Esophagus squamous epithelium (tissue), 5 donors: ENCODE measurements around the gene PTPN6. TPM values are rescaled to one million over a fixed set of nuclear protein-coding genes. Genes with fewer than 3 reads are reported as not detected.

Experiments used
- DNase-seq: peaks from one replicate; lab custom pipeline; 2025; lab: John Stamatoyannopoulos, UW
- H3K27ac ChIP-seq, 4 donors: fragments of 200-600 bp; sonication (generic); one replicate each; pipeline ENCODE4 v1.5.1; 2016 to 2019; ENCODE audit warnings: mild to moderate bottlenecking in 1 of 4
- H3K27me3 ChIP-seq, 4 donors: fragments of 200-600 bp; sonication (generic); 1 replicate in 3 of 4; 2 replicates in 1 of 4; pipeline versions ENCODE4 v1.5.1 to v1.6.0; 2017 to 2021; ENCODE audit warnings: antibody characterized with exemption in 1 of 4
- H3K36me3 ChIP-seq, 3 donors: fragments of 200-600 bp; sonication (generic); one replicate each; pipeline ENCODE4 v1.5.1; 2016 to 2019
- H3K4me1 ChIP-seq, 3 donors: fragments of 200-600 bp; sonication (generic); one replicate each; pipeline ENCODE4 v1.5.1; 2017 to 2019
- H3K4me3 ChIP-seq, 4 donors: fragments of 200-600 bp; sonication (generic); 1 replicate in 3 of 4; 2 replicates in 1 of 4; pipeline ENCODE4 v1.5.1; 2016 to 2019; ENCODE audit warnings: mild to moderate bottlenecking in 2 of 4, moderate library complexity in 1 of 4
- H3K9me3 ChIP-seq, 3 donors: fragments of 200-600 bp; sonication (generic); one replicate each; pipeline ENCODE4 v1.5.1; 2016 to 2019
- POLR2A ChIP-seq, 4 donors: fragments of 450-650 bp; IDR thresholded peaks; one replicate each; pipeline ENCODE4 v1.6.1; 2017; ENCODE audit warnings: antibody characterized with exemption in 4 of 4, mild to moderate bottlenecking in 4 of 4, moderate library complexity in 3 of 4
- WGBS, 2 donors: methylation state at CpG; one replicate each; pipeline ENCODE4 v1.1.5; 2018; 5-methylcytosine and 5-hydroxymethylcytosine counted together
- intact Hi-C: fragments of 100-400 bp; cut with DNase I; formaldehyde crosslinking; loops from one replicate; pipeline ENCODE4 v1.15.0; 2022
- total RNA-seq, 4 donors: library from RNA; depleted of rRNA; stranded (reverse); fragments of >200 nt; gene quantifications; one replicate each; pipeline ENCODE4 v1.1.0, GENCODE V29; 2016
- TF ChIP-seq, protein P1 (sequence below), 6 experiments: fragments of 450-650 bp in 4 of 6; fragments of 200-600 bp in 2 of 6; sonication (generic) in 2 of 6; IDR thresholded peaks; one replicate each; pipeline ENCODE4 v1.5.1; 2016 to 2019; ENCODE audit warnings: antibody characterized with exemption in 6 of 6, mild to moderate bottlenecking in 4 of 6, moderate library complexity in 4 of 6
- donor health status: DM: yes; HTN: yes; CAD: no.

The PTPN6 gene
- total RNA-seq, 4 donors from 2014 or later = 11.0 to 29.7 (median 21.5) TPM

DNA sequence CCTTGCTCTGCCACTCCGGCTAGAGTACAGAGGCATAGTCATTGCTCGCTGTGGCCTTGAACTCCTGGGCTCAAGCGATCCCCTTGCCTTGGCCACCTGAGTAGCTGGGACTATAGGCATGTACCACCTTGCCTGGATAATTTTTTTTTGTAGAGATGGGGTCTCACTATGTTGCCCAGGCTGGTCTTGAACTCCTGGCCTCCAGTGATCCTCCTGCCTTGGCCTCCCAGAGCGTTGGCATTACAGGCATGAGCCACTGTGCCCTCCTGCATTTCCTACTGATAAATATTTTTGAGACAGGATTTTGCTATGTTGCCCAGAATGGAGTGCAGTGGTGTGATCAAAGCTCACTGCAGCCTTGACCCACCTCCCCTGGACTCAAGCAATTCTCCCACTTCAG lies 28.9 kb downstream of the PTPN6 start:
- TF ChIP-seq, protein P1, sequence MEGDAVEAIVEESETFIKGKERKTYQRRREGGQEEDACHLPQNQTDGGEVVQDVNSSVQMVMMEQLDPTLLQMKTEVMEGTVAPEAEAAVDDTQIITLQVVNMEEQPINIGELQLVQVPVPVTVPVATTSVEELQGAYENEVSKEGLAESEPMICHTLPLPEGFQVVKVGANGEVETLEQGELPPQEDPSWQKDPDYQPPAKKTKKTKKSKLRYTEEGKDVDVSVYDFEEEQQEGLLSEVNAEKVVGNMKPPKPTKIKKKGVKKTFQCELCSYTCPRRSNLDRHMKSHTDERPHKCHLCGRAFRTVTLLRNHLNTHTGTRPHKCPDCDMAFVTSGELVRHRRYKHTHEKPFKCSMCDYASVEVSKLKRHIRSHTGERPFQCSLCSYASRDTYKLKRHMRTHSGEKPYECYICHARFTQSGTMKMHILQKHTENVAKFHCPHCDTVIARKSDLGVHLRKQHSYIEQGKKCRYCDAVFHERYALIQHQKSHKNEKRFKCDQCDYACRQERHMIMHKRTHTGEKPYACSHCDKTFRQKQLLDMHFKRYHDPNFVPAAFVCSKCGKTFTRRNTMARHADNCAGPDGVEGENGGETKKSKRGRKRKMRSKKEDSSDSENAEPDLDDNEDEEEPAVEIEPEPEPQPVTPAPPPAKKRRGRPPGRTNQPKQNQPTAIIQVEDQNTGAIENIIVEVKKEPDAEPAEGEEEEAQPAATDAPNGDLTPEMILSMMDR (IDR thresholded peaks at IDR 0.05) = no peak
- TF ChIP-seq POLR2A (IDR thresholded peaks at IDR 0.05) = no peak
- WGBS, 2 donors = 97 to 98% methylated on average over 3 to 4 of the region's 4 CpGs
- peaks cover 7 to 30% (median 17%) of the 10 kb centered on the region in 3 donors for H3K4me1 ChIP-seq
- H3K36me3 ChIP-seq = peaks cover 26 to 86% (median 53%) of the 10 kb centered on the region in 3 donors
- H3K9me3 ChIP-seq = no peaks in the 10 kb centered on the region
- no peak for DNase-seq
- H3K4me3 ChIP-seq = no peak overlapping the region
- intact Hi-C loops = no loop called here
- peak overlapping the region in 2 of 4 donors; percentile 72 to 84 for H3K27ac ChIP-seq
- no peaks in the 10 kb centered on the region for H3K27me3 ChIP-seq

DNA sequence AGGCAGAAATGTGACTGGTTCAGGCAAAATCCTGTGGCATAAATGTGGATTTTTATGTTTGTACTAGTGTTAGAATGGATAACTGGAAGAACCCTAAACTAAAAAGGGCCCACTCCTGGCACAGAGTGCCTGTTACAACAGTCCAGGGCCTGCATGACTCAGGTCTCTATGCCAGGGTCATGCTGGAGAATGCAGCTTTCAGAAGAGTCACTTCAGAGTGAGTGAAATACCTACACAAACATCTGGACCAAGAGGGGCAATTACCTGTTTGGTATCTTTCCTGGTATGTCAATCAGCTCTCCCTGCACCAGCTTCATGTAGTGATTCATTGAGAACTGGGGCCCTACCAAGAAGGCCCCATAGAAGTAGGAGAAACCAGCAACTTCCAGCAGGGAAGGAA lies 29.6 kb downstream of the PTPN6 start:
- peaks cover 7 to 30% (median 17%) of the 10 kb centered on the region in 3 donors for H3K4me1 ChIP-seq
- no peak overlapping the region for H3K27ac ChIP-seq
- no peak for TF ChIP-seq POLR2A (IDR thresholded peaks at IDR 0.05)
- TF ChIP-seq, protein P1 (IDR thresholded peaks at IDR 0.05) = no peak
- no peaks in the 10 kb centered on the region for H3K27me3 ChIP-seq
- no peak overlapping the region for H3K4me3 ChIP-seq
- intact Hi-C loops = no loop called here
- H3K9me3 ChIP-seq = no peaks in the 10 kb centered on the region
- DNase-seq = no peak
- H3K36me3 ChIP-seq = peaks cover 20 to 79% (median 46%) of the 10 kb centered on the region in 3 donors

DNA sequence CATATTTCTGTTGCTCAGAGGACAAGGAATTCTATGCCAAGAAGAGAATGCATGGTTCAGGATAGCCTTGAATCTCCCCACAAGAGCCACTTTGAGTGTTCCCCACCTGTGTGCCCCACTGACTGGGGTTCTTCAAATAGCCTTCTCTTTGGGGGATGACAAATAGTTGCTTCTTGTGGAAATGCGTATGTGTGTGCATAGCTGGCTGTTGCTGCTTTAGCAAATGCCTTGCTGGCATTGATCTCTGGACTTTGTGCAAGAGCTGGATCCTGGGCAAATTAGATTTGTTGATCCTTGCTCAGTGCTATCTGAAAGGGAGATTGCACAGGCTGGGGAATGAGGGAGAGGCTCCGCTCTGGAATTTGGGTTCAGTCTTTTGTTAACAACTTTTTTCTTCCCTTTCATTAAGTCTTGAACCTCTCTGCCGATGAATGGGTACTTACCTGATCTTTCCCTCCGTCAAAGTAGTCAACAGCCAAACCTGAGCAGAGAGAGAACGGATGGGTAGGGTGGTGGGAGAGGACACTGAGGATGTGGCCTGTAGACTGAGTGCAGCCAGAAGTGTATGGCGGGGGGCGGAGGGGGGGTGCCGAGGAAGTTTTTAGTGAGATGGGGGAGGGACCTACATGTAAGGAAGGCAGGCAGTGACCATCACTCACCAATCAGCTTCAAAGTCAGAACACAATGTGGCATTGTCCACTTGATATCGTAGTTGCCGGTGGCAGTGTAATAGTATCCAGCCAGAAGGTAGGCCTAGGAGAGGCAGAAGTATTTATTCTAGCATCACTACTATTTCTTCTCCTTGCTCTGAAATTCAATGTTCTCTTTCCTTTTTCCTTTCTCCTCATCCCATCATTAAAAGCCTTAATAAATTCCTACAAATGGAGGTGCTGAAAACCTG lies 30.2 kb downstream of the PTPN6 start:
- no peak for TF ChIP-seq POLR2A (IDR thresholded peaks at IDR 0.05)
- TF ChIP-seq, protein P1 (IDR thresholded peaks at IDR 0.05) = no peak
- Histone ChIP-seq H3K36me3 (peaks cover 20 to 78% (median 40%) of the 10 kb centered on the region in 3 donors), H3K4me1 (peaks cover 7 to 30% (median 17%) of the 10 kb centered on the region in 3 donors), H3K27me3 (no peaks in the 10 kb centered on the region), H3K27ac (no peak overlapping the region), H3K4me3 (no peak overlapping the region), H3K9me3 (no peaks in the 10 kb centered on the region)
- DNase-seq = no peak
- 88 to 93% methylated on average over 7 to 10 of the region's 10 CpGs for whole genome bisulfite sequencing, 2 donors
- intact Hi-C loops = no loop called here

DNA sequence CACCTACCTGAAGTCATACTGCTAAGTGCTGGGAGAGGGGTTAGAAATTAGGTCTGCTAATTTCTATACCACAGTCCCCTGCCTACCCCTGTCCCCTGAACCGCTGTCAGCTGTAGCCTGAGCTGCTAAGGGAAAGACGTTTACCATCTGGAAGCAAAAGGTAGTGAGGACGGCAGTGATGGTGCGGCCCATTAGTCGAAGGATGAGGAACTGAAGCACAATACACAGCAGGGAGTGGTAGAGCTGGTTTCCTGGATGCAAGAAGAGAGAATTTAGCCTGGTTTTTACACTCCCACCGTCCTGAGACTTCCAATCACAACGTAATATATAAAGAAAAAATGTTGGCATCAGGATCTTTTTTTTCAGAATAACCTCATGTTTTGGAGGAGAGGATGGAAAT lies 31.4 kb downstream of the PTPN6 start:
- Histone ChIP-seq H3K27ac (no peak overlapping the region), H3K36me3 (peaks cover 20 to 68% (median 29%) of the 10 kb centered on the region in 3 donors), H3K9me3 (no peaks in the 10 kb centered on the region), H3K27me3 (no peaks in the 10 kb centered on the region), H3K4me3 (no peak overlapping the region), H3K4me1 (peaks cover 7 to 26% (median 17%) of the 10 kb centered on the region in 3 donors)
- intact Hi-C loops = no loop called here
- no peak for DNase-seq
- TF ChIP-seq, protein P1 (IDR thresholded peaks at IDR 0.05) = no peak
- TF ChIP-seq POLR2A (IDR thresholded peaks at IDR 0.05) = no peak
- 89 to 93% methylated on average over 4 to 7 of the region's 7 CpGs for WGBS, 2 donors

DNA sequence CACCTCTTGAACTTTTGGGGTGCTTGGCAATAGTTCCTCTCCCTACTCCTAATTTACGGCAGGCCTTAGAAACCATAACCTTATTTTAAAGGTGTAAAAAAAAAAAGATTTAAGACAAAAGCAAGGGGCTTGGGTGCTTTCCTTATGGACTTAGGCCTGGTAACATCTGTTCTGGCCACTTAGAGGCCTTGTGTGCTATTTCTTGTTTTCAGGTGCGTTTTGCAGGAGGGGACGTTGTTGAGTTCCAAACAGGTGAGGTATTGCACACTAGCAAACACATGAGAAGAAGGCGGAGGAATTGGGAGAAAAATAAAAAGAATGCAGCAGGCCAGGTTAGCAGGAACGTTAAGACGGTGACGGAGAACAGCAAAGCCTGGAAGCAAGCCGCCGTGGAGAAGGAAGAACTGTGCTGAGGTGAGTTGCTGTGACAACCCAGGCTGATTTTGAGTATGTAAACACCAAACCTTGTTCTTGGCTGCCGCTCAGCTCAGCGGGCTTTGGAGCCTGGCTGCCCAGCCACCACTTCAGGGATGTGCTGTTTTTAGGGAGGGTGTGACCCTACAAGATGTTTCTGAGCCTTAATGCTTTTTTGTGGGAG lies 36.9 kb downstream of the PTPN6 start:
- Histone ChIP-seq H3K27me3 (no peaks in the 10 kb centered on the region), H3K4me1 (peaks cover 7 to 23% (median 9%) of the 10 kb centered on the region in 3 donors), H3K36me3 (peaks cover 0 to 42% (median 0%) of the 10 kb centered on the region in 3 donors), H3K27ac (peak overlapping the region; percentile 49 to 85 (median 76)), H3K9me3 (no peaks in the 10 kb centered on the region), H3K4me3 (peak overlapping the region in 1 of 4 donors; percentile 7)
- intact Hi-C loops = no loop called here
- 33 to 42% methylated on average over 11 of the region's 11 CpGs for WGBS, 2 donors
- TF ChIP-seq POLR2A (IDR thresholded peaks at IDR 0.05) = no peak
- TF ChIP-seq, protein P1 (IDR thresholded peaks at IDR 0.05) = no peak
- DNase-seq = no peak
